Common myeloid progenitor, CD34-positive (primary cell): ENCODE data around the gene ISX.

Source experiments
- CTCF ChIA-PET: fragments of 350-600 bp; sonication (Branson Sonifier 250); formaldehyde crosslinking; loops from one replicate; lab custom pipeline; 2021; ENCODE audit warnings: antibody characterized with exemption; lab: Charles Lee
- POLR2A ChIA-PET: fragments of 350-600 bp; sonication (Branson Sonifier 250); formaldehyde crosslinking; loops from one replicate; lab custom pipeline; 2021; ENCODE audit warnings: antibody characterized with exemption; lab: Charles Lee
- DNase-seq, 3 donors: peaks; one replicate each; pipeline versions ENCODE4 v3.0.0 to v3.0.0-alpha.2; 2013
- H3K27ac ChIP-seq, 2 experiments: 1 replicate in 1 of 2; 2 replicates in 1 of 2; pipeline ENCODE4 v1.7.0; 2013; ENCODE audit warnings: inconsistent platforms in 2 of 2, low read length in 2 of 2, mild to moderate bottlenecking in 2 of 2, low read depth in 1 of 2, moderate library complexity in 1 of 2; ENCODE audit not compliant: severe bottlenecking in 2 of 2, insufficient read depth in 1 of 2, poor library complexity in 1 of 2
- H3K27me3 ChIP-seq, 5 experiments: replicated peaks in 2 of 5; 1 replicate in 3 of 5; 2 replicates in 2 of 5; pipeline versions ENCODE4 v1.6.1 to v1.7.0; 2013; ENCODE audit warnings: low read length in 4 of 5, mild to moderate bottlenecking in 2 of 5, moderate library complexity in 2 of 5, inconsistent platforms in 1 of 5; ENCODE audit not compliant: insufficient read depth in 5 of 5, control insufficient read depth in 4 of 5
- H3K36me3 ChIP-seq, 4 experiments: 1 replicate in 2 of 4; 2 replicates in 2 of 4; pipeline versions ENCODE4 v1.6.1 to v1.7.0; 2013; ENCODE audit warnings: low read length in 3 of 4, control low read depth in 1 of 4, mild to moderate bottlenecking in 1 of 4; ENCODE audit not compliant: control insufficient read depth in 4 of 4, insufficient read depth in 4 of 4
- H3K4me1 ChIP-seq, 4 experiments: 1 replicate in 3 of 4; 2 replicates in 1 of 4; pipeline versions ENCODE4 v1.6.1 to v1.7.1; 2013; ENCODE audit warnings: low read length in 3 of 4, mild to moderate bottlenecking in 3 of 4, control low read depth in 1 of 4, inconsistent platforms in 1 of 4, moderate library complexity in 1 of 4; ENCODE audit not compliant: control insufficient read depth in 4 of 4, insufficient read depth in 4 of 4; ENCODE audit errors: control extremely low read depth in 1 of 4
- H3K4me3 ChIP-seq, 7 experiments: 1 replicate in 4 of 7; 2 replicates in 3 of 7; pipeline versions ENCODE4 v1.5.1 to v1.7.0; 2013; ENCODE audit warnings: mild to moderate bottlenecking in 7 of 7, low read length in 6 of 7, moderate library complexity in 6 of 7, inconsistent platforms in 2 of 7, low read depth in 2 of 7, control low read depth in 1 of 7; ENCODE audit not compliant: insufficient read depth in 4 of 7, control insufficient read depth in 1 of 7; ENCODE audit errors: extremely low read depth in 1 of 7
- H3K9me3 ChIP-seq, 5 experiments: 1 replicate in 4 of 5; 2 replicates in 1 of 5; pipeline versions ENCODE4 v1.6.1 to v1.7.1; 2013; ENCODE audit warnings: low read length in 4 of 5, mild to moderate bottlenecking in 2 of 5, inconsistent platforms in 1 of 5, low read depth in 1 of 5, moderate library complexity in 1 of 5; ENCODE audit not compliant: control insufficient read depth in 4 of 5, insufficient read depth in 2 of 5; ENCODE audit errors: control extremely low read depth in 1 of 5
- WGBS: methylation state at CpG from one replicate; pipeline ENCODE4 v1.1.5; 2013; ENCODE audit not compliant: insufficient coverage; 5-methylcytosine and 5-hydroxymethylcytosine counted together

Gene ISX

GRCh38 chr22:35131525-35132000 lies 65.6 kb downstream of the ISX start:
- POLR2A ChIA-PET, result no interaction called here
- 17% methylated on average over 1 of the region's 4 CpGs for WGBS

GRCh38 chr22:35132568-35132967 lies 66.6 kb downstream of the ISX start:
- no CpG with 5 or more reads among the region's 2 CpGs for WGBS
- ChIA-PET CTCF (interaction anchor here (1.3 kb wide), 1 partner anchor 18 kb away, joined by 4 read pairs; no protein-coding TSS in a partner anchor), POLR2A (no interaction called here)
- Histone ChIP-seq H3K4me3 (no peak overlapping the region), H3K4me1 (peaks cover 0 to 11% (median 0%) of the 10 kb centered on the region in 4 experiments), H3K27ac (no peak overlapping the region), H3K9me3 (peaks cover 0 to 5% (median 0%) of the 10 kb centered on the region in 5 experiments), H3K36me3 (no peaks in the 10 kb centered on the region), H3K27me3 (peaks cover 0 to 46% (median 17%) of the 10 kb centered on the region in 5 experiments)
- DNase-seq, result no peak

More at GRCh38 chr22:35131525-35132000, 65.6 kb downstream of the ISX start:
- H3K27ac ChIP-seq, result no peak overlapping the region
- peak in 2 of 3 donors; percentile 14 to 21 for DNase-seq
- CTCF ChIA-PET, result interaction anchor here (1.3 kb wide), 1 partner anchor 19 kb away, joined by 4 read pairs; no protein-coding TSS in a partner anchor
- no peak overlapping the region for H3K4me3 ChIP-seq
- H3K27me3 ChIP-seq, result peaks cover 0 to 47% (median 17%) of the 10 kb centered on the region in 5 experiments
- H3K9me3 ChIP-seq, result no peaks in the 10 kb centered on the region
- H3K4me1 ChIP-seq, result peaks cover 0 to 11% (median 0%) of the 10 kb centered on the region in 4 experiments
- H3K36me3 ChIP-seq, result no peaks in the 10 kb centered on the region

GRCh38 chr22:35133702-35134380 lies 67.9 kb downstream of the ISX start:
- Histone ChIP-seq H3K9me3 (peaks cover 0 to 5% (median 0%) of the 10 kb centered on the region in 5 experiments), H3K27me3 (peaks cover 0 to 40% (median 17%) of the 10 kb centered on the region in 5 experiments), H3K4me1 (peaks cover 0 to 11% (median 0%) of the 10 kb centered on the region in 4 experiments), H3K36me3 (no peaks in the 10 kb centered on the region), H3K27ac (no peak overlapping the region), H3K4me3 (no peak overlapping the region)
- DNase-seq, result no peak
- WGBS, result 77% methylated on average over 12 of the region's 14 CpGs
- POLR2A ChIA-PET, result no interaction called here
- CTCF ChIA-PET, result no interaction called here

GRCh38 chr22:35134637-35135036 lies 68.7 kb downstream of the ISX start:
- H3K36me3 ChIP-seq, result no peaks in the 10 kb centered on the region
- peaks cover 0 to 5% (median 0%) of the 10 kb centered on the region in 5 experiments for H3K9me3 ChIP-seq
- H3K27me3 ChIP-seq, result peaks cover 0 to 36% (median 17%) of the 10 kb centered on the region in 5 experiments
- 27% methylated on average over 6 of the region's 8 CpGs for WGBS
- no peak overlapping the region for H3K27ac ChIP-seq
- ChIA-PET POLR2A (no interaction called here), CTCF (no interaction called here)
- no peak for DNase-seq
- H3K4me1 ChIP-seq, result peaks cover 0 to 11% (median 0%) of the 10 kb centered on the region in 4 experiments
- no peak overlapping the region for H3K4me3 ChIP-seq

GRCh38 chr22:35135165-35135564 lies 69.2 kb downstream of the ISX start:
- 61% methylated on average over 2 of the region's 5 CpGs for WGBS
- Histone ChIP-seq H3K4me1 (peaks cover 0 to 11% (median 0%) of the 10 kb centered on the region in 4 experiments), H3K36me3 (no peaks in the 10 kb centered on the region), H3K27me3 (peaks cover 0 to 36% (median 17%) of the 10 kb centered on the region in 5 experiments), H3K27ac (no peak overlapping the region), H3K9me3 (peaks cover 0 to 5% (median 0%) of the 10 kb centered on the region in 5 experiments), H3K4me3 (no peak overlapping the region)
- POLR2A ChIA-PET, result no interaction called here
- CTCF ChIA-PET, result no interaction called here
- DNase-seq, result no peak
